Putamen (tissue), 1 donor: ENCODE measurements around the gene NEO1.
A peak's percentile ranks its signal among the peaks of the same experiment; 100 is the strongest.

ENCODE experiments used
- DNase-seq: peaks from one replicate; pipeline ENCODE4 v3.0.0-alpha.2; 2016; ENCODE audit warnings: low spot score

Gene NEO1

GRCh38 chr15:73051807-73052652 lies at the start of gene NEO1:
Gene NEO1 (plus strand): TSS chr15:73052463. CDS start chr15:73052676, 213 bp downstream.
- DNase-seq, result peak; percentile 94

GRCh38 chr15:73004462-73004861 lies 47.8 kb upstream of the NEO1 start:
- DNase-seq, result peak; percentile 11

GRCh38 chr15:73005032-73005431 lies 47.2 kb upstream of the NEO1 start:
- DNase-seq, result no peak

GRCh38 chr15:73005446-73005845 lies 46.8 kb upstream of the NEO1 start:
- DNase-seq, result no peak

- DNase-seq, result no peak
Measured at GRCh38 chr15:73006523-73006922, 45.7 kb upstream of the NEO1 start.

- DNase-seq, result no peak
Measured at GRCh38 chr15:73009066-73010056, 42.9 kb upstream of the NEO1 start.

- DNase-seq, result no peak
Measured at GRCh38 chr15:73010154-73011152, 41.8 kb upstream of the NEO1 start.

GRCh38 chr15:73014904-73015303 lies 37.4 kb upstream of the NEO1 start:
- DNase-seq, result no peak

GRCh38 chr15:73015493-73015892 lies 36.8 kb upstream of the NEO1 start:
- no peak for DNase-seq

GRCh38 chr15:73017987-73018386 lies 34.3 kb upstream of the NEO1 start:
- no peak for DNase-seq

- no peak for DNase-seq
Measured at GRCh38 chr15:73019154-73019553, 33.1 kb upstream of the NEO1 start.

GRCh38 chr15:73019601-73020146 lies 32.6 kb upstream of the NEO1 start:
- no peak for DNase-seq

GRCh38 chr15:73021139-73021621 lies 31.1 kb upstream of the NEO1 start:
- DNase-seq, result no peak

- DNase-seq, result no peak
Measured at GRCh38 chr15:73022161-73022560, 30.1 kb upstream of the NEO1 start.

GRCh38 chr15:73023071-73023470 lies 29.2 kb upstream of the NEO1 start:
- no peak for DNase-seq

- DNase-seq, result no peak
Measured at GRCh38 chr15:73024168-73024567, 28.1 kb upstream of the NEO1 start.

- DNase-seq, result no peak
Measured at GRCh38 chr15:73026511-73027054, 25.7 kb upstream of the NEO1 start.

- DNase-seq, result no peak
Measured at GRCh38 chr15:73028031-73028430, 24.2 kb upstream of the NEO1 start.

GRCh38 chr15:73028831-73029451 lies 23.3 kb upstream of the NEO1 start:
- no peak for DNase-seq

GRCh38 chr15:73030122-73030679 lies 22.1 kb upstream of the NEO1 start:
- DNase-seq, result no peak
